Stimulated activated memory B cell treated with anti-CD40 and anti-IgM and Interleukin-4, amounts not matched to agents 10 μg/mL and 1 μg/mL and 100 μg/mL, for 72 hours (primary cell): Measurements from ENCODE around the gene PPIG.

Experiments used
- ATAC-seq: fragments of 150-1000 bp; cut with Tn5 transposase; 2 replicates; pipeline ENCODE4 v1.10.0; 2021
- H3K27ac Mint-ChIP-seq: one replicate; pipeline ENCODE4 v1.8.0; 2022; ENCODE audit warnings: mild to moderate bottlenecking, mixed read lengths
- H3K27me3 Mint-ChIP-seq: one replicate; pipeline ENCODE4 v1.8.0; 2022; ENCODE audit warnings: mixed read lengths
- H3K36me3 Mint-ChIP-seq: one replicate; pipeline ENCODE4 v1.8.0; 2022; ENCODE audit warnings: mixed read lengths
- H3K4me1 Mint-ChIP-seq: one replicate; pipeline ENCODE4 v1.8.0; 2022; ENCODE audit warnings: mixed read lengths
- H3K4me3 Mint-ChIP-seq: one replicate; pipeline ENCODE4 v1.8.0; 2022; ENCODE audit warnings: mild to moderate bottlenecking, moderate library complexity, mixed read lengths
- H3K9me3 Mint-ChIP-seq: one replicate; pipeline ENCODE4 v1.8.0; 2022; ENCODE audit warnings: mixed read lengths

Gene PPIG

DNA sequence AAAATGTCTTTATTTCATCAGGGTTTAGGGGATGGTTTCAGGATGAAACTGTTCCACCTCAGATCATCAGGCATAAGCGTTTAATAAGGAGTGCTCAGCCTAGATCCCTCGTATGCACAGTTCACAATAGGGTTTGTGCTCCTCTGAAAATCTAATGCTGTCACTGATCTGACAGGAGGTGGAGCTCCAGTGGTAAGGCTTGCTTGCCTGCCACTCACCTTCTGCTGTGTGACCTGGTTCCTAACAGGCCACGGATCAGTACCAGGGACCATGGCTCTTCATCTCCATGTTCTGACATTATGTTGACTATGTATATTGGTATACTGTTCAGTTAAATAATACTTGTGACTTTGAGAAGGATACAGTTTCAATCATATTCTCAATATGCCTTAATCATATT, 41.6 kb downstream of the PPIG start:
- Mint-ChIP-seq H3K36me3 (peaks cover 48% of the 10 kb centered on the region), H3K4me3 (no peak overlapping the region), H3K9me3 (no peaks in the 10 kb centered on the region), H3K4me1 (no peaks in the 10 kb centered on the region), H3K27me3 (no peaks in the 10 kb centered on the region), H3K27ac (no peak overlapping the region)
- no peak for ATAC-seq

- Mint-ChIP-seq H3K27ac (no peak overlapping the region), H3K36me3 (peaks cover 18% of the 10 kb centered on the region), H3K9me3 (no peaks in the 10 kb centered on the region), H3K27me3 (no peaks in the 10 kb centered on the region), H3K4me3 (no peak overlapping the region), H3K4me1 (no peaks in the 10 kb centered on the region)
- ATAC-seq: no peak
These were observed 52.4 kb downstream of the PPIG start for GRCh38 chr2:169636440-169637097.

- H3K9me3 Mint-ChIP-seq: no peaks in the 10 kb centered on the region
- no peaks in the 10 kb centered on the region for H3K27me3 Mint-ChIP-seq
- H3K36me3 Mint-ChIP-seq: peaks cover 14% of the 10 kb centered on the region
- H3K4me1 Mint-ChIP-seq: no peaks in the 10 kb centered on the region
- no peak for ATAC-seq
- H3K27ac Mint-ChIP-seq: no peak overlapping the region
- H3K4me3 Mint-ChIP-seq: no peak overlapping the region
These were observed 53.5 kb downstream of the PPIG start for GRCh38 chr2:169637620-169638019.

DNA sequence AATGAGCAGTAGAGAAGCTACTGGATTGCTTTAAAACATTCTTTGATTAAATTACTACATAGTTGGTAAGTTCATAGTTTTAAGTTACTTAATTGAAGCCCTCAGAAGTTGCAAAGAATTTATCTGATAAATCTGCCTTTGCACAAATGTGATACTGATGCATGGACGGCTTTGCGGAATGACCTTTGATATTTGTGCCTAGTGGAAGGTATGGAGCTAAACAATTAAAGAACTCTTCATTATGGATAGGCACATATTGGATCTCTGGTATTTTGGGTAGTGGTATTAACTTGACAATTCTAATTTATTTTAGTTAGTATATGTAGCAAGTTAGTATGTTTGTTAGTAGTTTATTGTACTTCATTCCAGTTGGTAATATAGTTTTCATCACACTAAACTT, 56.0 kb downstream of the PPIG start:
- Mint-ChIP-seq H3K27me3 (no peaks in the 10 kb centered on the region), H3K4me1 (no peaks in the 10 kb centered on the region), H3K36me3 (peaks cover 14% of the 10 kb centered on the region), H3K9me3 (no peaks in the 10 kb centered on the region), H3K27ac (no peak overlapping the region), H3K4me3 (no peak overlapping the region)
- ATAC-seq: no peak

DNA sequence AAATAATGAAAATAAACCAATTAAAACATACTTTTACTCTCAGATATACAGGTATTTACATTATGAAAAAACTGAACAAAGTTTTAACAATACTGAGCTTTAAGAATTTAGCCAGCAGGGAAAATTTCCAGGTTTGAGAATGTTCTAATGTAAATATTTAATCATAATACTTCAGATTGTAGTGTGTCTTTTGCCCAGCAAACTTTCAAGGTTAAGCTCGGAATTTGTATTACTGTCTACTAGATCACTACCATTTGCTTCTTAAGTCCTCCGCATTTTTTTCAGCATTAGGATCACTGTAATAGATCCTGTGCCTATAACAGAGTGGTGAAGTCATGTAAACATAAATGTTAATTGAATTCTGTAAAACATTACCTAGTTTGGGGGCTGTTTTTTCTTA, 57.3 kb downstream of the PPIG start:
- ATAC-seq: no peak
- peaks cover 14% of the 10 kb centered on the region for H3K36me3 Mint-ChIP-seq
- H3K4me1 Mint-ChIP-seq: no peaks in the 10 kb centered on the region
- no peak overlapping the region for H3K27ac Mint-ChIP-seq
- no peak overlapping the region for H3K4me3 Mint-ChIP-seq
- H3K27me3 Mint-ChIP-seq: no peaks in the 10 kb centered on the region
- no peaks in the 10 kb centered on the region for H3K9me3 Mint-ChIP-seq

DNA sequence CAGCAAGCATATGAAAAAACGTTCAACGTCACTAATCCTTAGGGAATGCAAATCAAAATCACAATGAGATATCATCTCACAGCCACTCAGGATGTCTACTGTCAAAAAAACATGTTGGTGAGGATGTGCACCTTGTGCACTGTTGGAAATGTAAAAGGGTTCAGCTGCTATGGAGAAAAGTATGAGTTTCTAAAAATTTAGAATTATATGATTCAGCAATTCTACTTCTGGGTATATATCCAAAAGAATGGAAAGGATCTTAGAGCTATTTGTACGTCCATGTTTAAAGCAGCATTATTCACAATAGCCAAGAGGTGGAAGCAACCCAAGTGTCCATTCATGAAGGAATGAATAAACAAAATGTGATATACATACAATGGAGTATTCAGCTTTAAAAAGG, 60.0 kb downstream of the PPIG start:
- no peaks in the 10 kb centered on the region for H3K27me3 Mint-ChIP-seq
- no peak for ATAC-seq
- H3K4me1 Mint-ChIP-seq: no peaks in the 10 kb centered on the region
- peaks cover 6% of the 10 kb centered on the region for H3K36me3 Mint-ChIP-seq
- H3K27ac Mint-ChIP-seq: no peak overlapping the region
- no peaks in the 10 kb centered on the region for H3K9me3 Mint-ChIP-seq
- no peak overlapping the region for H3K4me3 Mint-ChIP-seq

GRCh38 chr2:169647496-169647895, 63.3 kb downstream of the PPIG start:
- H3K4me1 Mint-ChIP-seq: no peaks in the 10 kb centered on the region
- no peak for ATAC-seq
- no peak overlapping the region for H3K4me3 Mint-ChIP-seq
- H3K36me3 Mint-ChIP-seq: no peaks in the 10 kb centered on the region
- H3K27ac Mint-ChIP-seq: no peak overlapping the region
- H3K9me3 Mint-ChIP-seq: no peaks in the 10 kb centered on the region
- no peaks in the 10 kb centered on the region for H3K27me3 Mint-ChIP-seq

DNA sequence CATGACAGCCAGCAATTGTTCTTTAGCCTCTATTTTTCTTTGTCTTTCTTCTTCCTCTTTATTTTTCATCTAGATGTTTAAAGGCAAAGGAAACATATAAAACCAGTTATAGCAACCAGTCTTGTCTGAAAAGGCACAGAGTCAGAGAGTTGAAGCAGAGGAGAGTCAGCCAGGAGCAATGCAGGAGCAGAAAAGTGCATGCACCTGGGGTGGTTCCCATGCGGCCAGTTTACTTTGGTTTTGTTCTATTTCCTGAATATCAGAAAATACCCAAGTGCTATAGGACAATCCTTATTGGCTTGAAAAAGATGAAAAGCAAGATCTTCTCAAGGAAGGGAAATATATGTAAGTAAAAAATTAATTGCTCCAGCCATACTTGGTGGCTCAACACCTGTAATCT, 65.1 kb downstream of the PPIG start:
- H3K27me3 Mint-ChIP-seq: no peaks in the 10 kb centered on the region
- H3K36me3 Mint-ChIP-seq: no peaks in the 10 kb centered on the region
- no peak for ATAC-seq

GRCh38 chr2:169653636-169654035, 69.5 kb downstream of the PPIG start:
- Mint-ChIP-seq H3K27me3 (no peaks in the 10 kb centered on the region), H3K4me3 (no peak overlapping the region), H3K36me3 (no peaks in the 10 kb centered on the region), H3K27ac (no peak overlapping the region), H3K9me3 (peaks cover 7% of the 10 kb centered on the region), H3K4me1 (no peaks in the 10 kb centered on the region)
- no peak for ATAC-seq

More for the DNA sequence above, 65.1 kb downstream of the PPIG start:
- H3K27ac Mint-ChIP-seq: no peak overlapping the region
- H3K9me3 Mint-ChIP-seq: no peaks in the 10 kb centered on the region
- no peaks in the 10 kb centered on the region for H3K4me1 Mint-ChIP-seq
- H3K4me3 Mint-ChIP-seq: no peak overlapping the region

DNA sequence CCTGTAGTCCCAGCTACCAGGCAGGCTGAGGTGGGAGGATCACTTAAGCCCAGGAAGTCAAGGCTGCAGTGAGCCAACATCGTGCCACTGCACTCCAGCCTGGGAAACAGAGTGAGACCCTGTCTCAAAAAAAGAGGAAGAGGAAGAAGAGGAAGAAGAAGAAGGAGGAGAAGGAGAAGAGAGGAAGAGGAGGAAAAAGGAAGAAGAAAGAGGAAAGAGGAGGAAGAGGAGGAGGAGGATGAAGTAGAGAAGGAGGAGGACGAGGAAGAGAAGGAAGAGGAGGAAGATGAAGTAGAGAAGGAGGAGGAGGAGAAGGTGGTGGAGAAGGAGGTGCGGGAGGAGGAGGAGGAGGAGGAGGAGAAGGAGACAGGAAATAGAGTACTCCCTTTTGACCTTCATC, 72.0 kb downstream of the PPIG start:
- Mint-ChIP-seq H3K9me3 (peaks cover 7% of the 10 kb centered on the region), H3K36me3 (no peaks in the 10 kb centered on the region), H3K27ac (no peak overlapping the region), H3K4me3 (no peak overlapping the region), H3K27me3 (no peaks in the 10 kb centered on the region), H3K4me1 (peaks cover 13% of the 10 kb centered on the region)
- no peak for ATAC-seq

DNA sequence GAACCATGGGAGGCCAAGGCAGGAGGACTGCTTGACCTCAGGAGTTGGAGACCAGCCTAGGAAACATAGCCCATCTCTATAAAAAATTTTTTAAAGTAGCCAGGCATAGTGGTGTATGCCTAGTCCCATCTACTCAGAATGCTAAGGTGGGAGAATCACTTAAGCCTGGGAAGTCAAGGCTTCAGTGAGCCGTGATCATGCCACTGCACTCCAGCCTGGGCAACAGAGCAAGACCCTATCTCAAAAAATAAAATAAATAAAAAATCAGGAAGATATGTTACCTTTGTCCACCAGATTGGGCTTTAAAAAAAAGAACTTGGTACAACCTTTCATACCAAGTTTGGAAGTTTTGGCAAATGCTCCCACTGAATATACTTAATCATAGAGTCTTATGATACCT, 74.7 kb downstream of the PPIG start:
- no peak for ATAC-seq
- peaks cover 17% of the 10 kb centered on the region for H3K4me1 Mint-ChIP-seq
- peak overlapping the region; percentile 62 for H3K27ac Mint-ChIP-seq
- H3K36me3 Mint-ChIP-seq: no peaks in the 10 kb centered on the region
- H3K4me3 Mint-ChIP-seq: no peak overlapping the region
- H3K9me3 Mint-ChIP-seq: peaks cover 7% of the 10 kb centered on the region
- H3K27me3 Mint-ChIP-seq: no peaks in the 10 kb centered on the region

DNA sequence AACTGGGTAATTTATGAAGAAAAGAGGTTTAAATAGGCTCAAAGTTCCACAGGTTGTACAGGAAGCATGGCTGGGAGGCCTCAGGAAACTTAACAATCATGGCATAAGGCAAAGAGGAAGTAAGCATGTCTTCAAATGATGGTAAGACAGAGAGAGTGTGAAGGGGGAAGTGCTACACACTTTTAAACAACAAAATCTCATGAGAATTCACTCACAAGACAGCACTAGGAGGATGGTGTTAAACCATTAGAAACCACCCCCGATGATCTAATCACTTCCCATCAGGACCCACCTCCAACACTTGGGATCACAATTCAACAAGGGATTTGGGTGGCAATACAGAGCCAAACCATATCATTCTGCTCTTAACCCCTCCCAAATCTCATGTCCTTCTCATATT, 75.2 kb downstream of the PPIG start:
- H3K27ac Mint-ChIP-seq: peak overlapping the region; percentile 62
- H3K36me3 Mint-ChIP-seq: no peaks in the 10 kb centered on the region
- ATAC-seq: peak; percentile 69
- peaks cover 17% of the 10 kb centered on the region for H3K4me1 Mint-ChIP-seq
- H3K9me3 Mint-ChIP-seq: peaks cover 7% of the 10 kb centered on the region
- H3K4me3 Mint-ChIP-seq: no peak overlapping the region
- no peaks in the 10 kb centered on the region for H3K27me3 Mint-ChIP-seq

- Mint-ChIP-seq H3K4me3 (no peak overlapping the region), H3K27ac (no peak overlapping the region), H3K36me3 (no peaks in the 10 kb centered on the region), H3K27me3 (no peaks in the 10 kb centered on the region), H3K4me1 (peaks cover 17% of the 10 kb centered on the region), H3K9me3 (peaks cover 4% of the 10 kb centered on the region)
- no peak for ATAC-seq
These were observed 77.1 kb downstream of the PPIG start for GRCh38 chr2:169661265-169661664.

DNA sequence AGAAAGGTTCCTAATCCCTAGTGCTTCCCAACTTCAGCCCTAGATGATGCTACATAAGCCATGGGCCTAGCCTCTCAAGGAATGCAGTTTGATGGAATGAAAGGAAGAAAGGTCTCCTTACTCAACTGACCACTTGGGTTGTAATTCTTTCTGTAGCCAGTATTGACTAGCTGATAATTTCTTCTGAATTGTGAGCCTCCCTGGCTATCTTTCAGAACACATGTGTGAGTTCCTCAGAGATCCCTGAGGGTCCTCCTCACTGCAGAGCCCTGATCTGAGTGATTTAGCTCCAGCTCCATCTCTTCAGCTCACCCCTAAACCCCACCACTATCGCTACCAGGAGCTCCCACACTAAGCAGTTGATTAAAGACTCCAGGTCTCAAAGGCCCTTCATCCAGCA, 78.6 kb downstream of the PPIG start:
- Mint-ChIP-seq H3K27ac (no peak overlapping the region), H3K9me3 (peaks cover 3% of the 10 kb centered on the region), H3K4me3 (no peak overlapping the region), H3K27me3 (peaks cover 8% of the 10 kb centered on the region), H3K36me3 (no peaks in the 10 kb centered on the region), H3K4me1 (peaks cover 17% of the 10 kb centered on the region)
- no peak for ATAC-seq

DNA sequence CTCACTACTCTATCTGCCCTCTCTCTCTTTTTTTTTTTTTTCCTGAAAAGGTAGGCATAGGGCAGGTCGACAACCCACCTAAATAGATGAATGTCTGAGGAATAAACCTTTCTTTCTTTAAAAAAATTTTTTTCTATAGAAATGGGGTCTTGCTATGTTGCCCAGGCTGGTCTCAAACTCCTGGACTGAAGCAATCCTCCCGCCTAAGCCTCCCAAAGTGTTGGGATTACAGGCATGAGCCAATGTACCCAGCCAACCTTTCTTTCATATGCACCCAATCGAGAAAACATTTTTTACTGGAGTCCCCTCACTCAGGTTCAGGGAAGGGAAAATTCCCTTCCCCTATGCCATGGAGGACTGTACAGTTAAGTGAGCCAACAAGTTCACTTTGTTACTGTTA, 79.1 kb downstream of the PPIG start:
- Mint-ChIP-seq H3K27ac (no peak overlapping the region), H3K36me3 (no peaks in the 10 kb centered on the region), H3K27me3 (peaks cover 8% of the 10 kb centered on the region), H3K4me1 (peaks cover 17% of the 10 kb centered on the region), H3K4me3 (no peak overlapping the region), H3K9me3 (peaks cover 3% of the 10 kb centered on the region)
- ATAC-seq: no peak

DNA sequence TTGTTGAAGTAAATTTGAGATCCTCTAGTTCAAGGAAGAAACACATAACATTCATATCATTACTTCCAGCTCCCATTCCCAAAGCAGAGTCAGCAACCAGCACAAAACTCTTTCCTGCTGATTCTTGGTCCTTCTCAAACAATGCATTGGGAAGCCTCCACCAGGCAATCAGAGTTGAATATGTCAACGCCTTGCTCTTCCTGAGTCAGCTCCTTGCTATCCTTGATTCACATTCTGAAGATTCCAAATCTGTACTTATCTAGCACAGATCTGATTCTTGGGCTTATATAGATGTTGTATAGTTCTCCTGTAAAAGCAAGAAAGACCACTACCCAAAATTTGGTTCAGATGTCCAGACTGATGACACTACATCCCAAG, 80.4 kb downstream of the PPIG start:
- no peaks in the 10 kb centered on the region for H3K36me3 Mint-ChIP-seq
- no peak for ATAC-seq
- no peaks in the 10 kb centered on the region for H3K9me3 Mint-ChIP-seq
- peaks cover 18% of the 10 kb centered on the region for H3K27me3 Mint-ChIP-seq
- H3K27ac Mint-ChIP-seq: no peak overlapping the region
- no peak overlapping the region for H3K4me3 Mint-ChIP-seq
- H3K4me1 Mint-ChIP-seq: peaks cover 10% of the 10 kb centered on the region
